Stimulated activated CD4-positive, alpha-beta T cell treated with anti-CD3 and anti-CD28 coated beads, Interleukin-2, amount 100 ng/mL, for 24 hours (primary cell): Measurements from ENCODE around the gene MKKS.
"Not testable (repeated sequence)": the region's sequence is repeated elsewhere in the genome, so short reads cannot be mapped to it uniquely, and the experiment has no call there.

Experiments used
- DNase-seq, 2 donors: peaks; one replicate each; pipeline ENCODE4 v3.0.0-alpha.2; 2020

Gene MKKS

GRCh38 chr20:10448270-10449156 lies 14.5 kb upstream of the MKKS start:
- no peak for DNase-seq

GRCh38 chr20:10447028-10447427 lies 13.0 kb upstream of the MKKS start:
- DNase-seq: peak; percentile 40 to 59

GRCh38 chr20:10445758-10446157 lies 11.7 kb upstream of the MKKS start:
- no peak for DNase-seq

GRCh38 chr20:10443936-10444335 lies 9.9 kb upstream of the MKKS start:
- DNase-seq: no peak

GRCh38 chr20:10438217-10438616 lies 4.2 kb upstream of the MKKS start:
- DNase-seq: no peak

- DNase-seq: no peak
Observed at GRCh38 chr20:10436053-10436699, 2.2 kb upstream of the MKKS start.

GRCh38 chr20:10434832-10435812 lies 1.1 kb upstream of the MKKS start, which contains the start of gene SLX4IP:
TSS of gene SLX4IP (plus strand) at chr20:10435305. CDS start at chr20:10458205, 22,900 bp downstream.
- DNase-seq: peak; percentile 80 to 81

- DNase-seq: peak; percentile 71 to 83
Observed at GRCh38 chr20:10434467-10434831, 427 bp upstream of the MKKS start.

GRCh38 chr20:10433014-10433622 lies 904 bp downstream of the MKKS start:
- no peak for DNase-seq

- no peak for DNase-seq
Observed at GRCh38 chr20:10432079-10432478, 1.9 kb downstream of the MKKS start.

- DNase-seq: no peak
Observed at GRCh38 chr20:10430704-10431103, 3.3 kb downstream of the MKKS start.

GRCh38 chr20:10430000-10430466 lies 4.0 kb downstream of the MKKS start:
- no peak for DNase-seq

GRCh38 chr20:10429443-10429981 lies 4.5 kb downstream of the MKKS start:
- DNase-seq: no peak

- no peak for DNase-seq
Observed at GRCh38 chr20:10428008-10428407, 6.0 kb downstream of the MKKS start.

GRCh38 chr20:10427060-10427692 lies 6.8 kb downstream of the MKKS start:
- DNase-seq: peak; percentile 45 to 51

GRCh38 chr20:10423735-10424134 lies 10.3 kb downstream of the MKKS start:
- no peak for DNase-seq

GRCh38 chr20:10419550-10420133 lies 14.4 kb downstream of the MKKS start:
- no peak for DNase-seq

- DNase-seq: not testable (repeated sequence)
Observed at GRCh38 chr20:10417218-10417617, 16.8 kb downstream of the MKKS start.

- DNase-seq: no peak
Observed at GRCh38 chr20:10415013-10415650, 18.9 kb downstream of the MKKS start.

GRCh38 chr20:10412591-10413408 lies 21.2 kb downstream of the MKKS start:
- no peak for DNase-seq
